PC-9 (cell line): ENCODE measurements around the gene CDK17. TPM values are rescaled to one million over a fixed set of nuclear protein-coding genes. Genes with fewer than 3 reads are reported as not detected.

Experiments
- BruUV-seq: library from RNA; stranded (reverse); fragments of 400-500 nt; replicated peaks from 2 replicates; lab custom pipeline; 2021; lab: Mats Ljungman, UMichigan
- CTCF ChIA-PET: fragments of 300-600 bp; sonication (Branson Sonifier 250); formaldehyde crosslinking; loops from one replicate; lab custom pipeline; 2022; ENCODE audit warnings: antibody characterized with exemption; lab: Charles Lee
- POLR2A ChIA-PET: fragments of 300-600 bp; sonication (Branson Sonifier 250); formaldehyde crosslinking; loops from one replicate; lab custom pipeline; 2022; ENCODE audit warnings: antibody characterized with exemption; ENCODE audit not compliant: unreplicated experiment; lab: Charles Lee
- DNase-seq, 2 experiments: peaks; one replicate each; pipeline versions ENCODE4 v3.0.0 to v3.0.0-alpha.2; 2015 to 2022; ENCODE audit warnings: mixed read lengths in 1 of 2
- H2AFZ ChIP-seq: fragments of 200-600 bp; sonication (generic); 2 replicates; pipeline ENCODE4 v1.8.1; 2017; ENCODE audit warnings: antibody characterized with exemption
- H3F3A ChIP-seq: fragments of 200-600 bp; sonication (generic); 2 replicates; pipeline ENCODE4 v1.8.1; 2017; ENCODE audit warnings: antibody characterized with exemption, mild to moderate bottlenecking, low read depth; ENCODE audit not compliant: insufficient read depth
- H3K27ac ChIP-seq: fragments of 200-600 bp; sonication (generic); 2 replicates; pipeline ENCODE4 v1.6.1; 2016; ENCODE audit warnings: mixed run types
- H3K27me3 ChIP-seq: fragments of 200-600 bp; sonication (generic); 2 replicates; pipeline ENCODE4 v1.6.1; 2016; ENCODE audit warnings: low read depth, mixed run types; ENCODE audit not compliant: insufficient read depth
- H3K36me3 ChIP-seq: fragments of 200-600 bp; sonication (generic); 2 replicates; pipeline ENCODE4 v1.6.1; 2016; ENCODE audit warnings: low read depth, mixed run types
- H3K4me1 ChIP-seq: fragments of 200-600 bp; sonication (generic); replicated peaks from 2 replicates; pipeline ENCODE4 v1.6.1; 2016; ENCODE audit warnings: mixed run types; ENCODE audit not compliant: insufficient read depth
- H3K4me2 ChIP-seq: fragments of 200-600 bp; sonication (generic); 2 replicates; pipeline ENCODE4 v1.6.1; 2017; ENCODE audit warnings: mixed run types
- H3K4me3 ChIP-seq: fragments of 200-600 bp; sonication (generic); 2 replicates; pipeline ENCODE4 v1.6.1; 2016; ENCODE audit warnings: mixed run types
- H3K79me2 ChIP-seq: fragments of 200-600 bp; sonication (generic); 2 replicates; pipeline ENCODE4 v1.6.1; 2017; ENCODE audit warnings: low read depth, mixed run types
- H3K9me2 ChIP-seq: fragments of 200-600 bp; sonication (generic); 2 replicates; pipeline ENCODE4 v1.8.1; 2017; ENCODE audit warnings: mild to moderate bottlenecking; ENCODE audit not compliant: insufficient read depth
- H3K9me3 ChIP-seq: fragments of 200-600 bp; sonication (generic); 2 replicates; pipeline ENCODE4 v1.8.1; 2016; ENCODE audit warnings: low read depth; ENCODE audit not compliant: insufficient read depth
- H4K20me1 ChIP-seq: fragments of 200-600 bp; sonication (generic); 2 replicates; pipeline ENCODE4 v1.8.1; 2017; ENCODE audit not compliant: insufficient read depth
- EZH2 ChIP-seq: fragments of 200-600 bp; sonication (generic); IDR thresholded peaks from 2 replicates; pipeline ENCODE4 v1.8.0; 2017; ENCODE audit warnings: antibody characterized with exemption, low read depth
- intact Hi-C: fragments of 100-400 bp; cut with micrococcal nuclease; formaldehyde crosslinking; loops from one replicate; pipeline ENCODE4 v1.10.0; 2022; ENCODE audit not compliant: unreplicated experiment
- total RNA-seq: library from RNA; stranded (reverse); gene quantifications from 2 replicates; pipeline ENCODE4 v1.2.3, GENCODE V29; 2021
- TF ChIP-seq, protein P1 (sequence below): fragments of 200-600 bp; sonication (generic); conservative IDR thresholded peaks from 2 replicates; pipeline ENCODE4 v1.6.1; 2017; ENCODE audit warnings: mixed run types, antibody characterized with exemption, mild to moderate bottlenecking, moderate library complexity

The CDK17 gene
- total RNA-seq, 1 experiment from 2014 or later, result 29.0 TPM

DNA sequence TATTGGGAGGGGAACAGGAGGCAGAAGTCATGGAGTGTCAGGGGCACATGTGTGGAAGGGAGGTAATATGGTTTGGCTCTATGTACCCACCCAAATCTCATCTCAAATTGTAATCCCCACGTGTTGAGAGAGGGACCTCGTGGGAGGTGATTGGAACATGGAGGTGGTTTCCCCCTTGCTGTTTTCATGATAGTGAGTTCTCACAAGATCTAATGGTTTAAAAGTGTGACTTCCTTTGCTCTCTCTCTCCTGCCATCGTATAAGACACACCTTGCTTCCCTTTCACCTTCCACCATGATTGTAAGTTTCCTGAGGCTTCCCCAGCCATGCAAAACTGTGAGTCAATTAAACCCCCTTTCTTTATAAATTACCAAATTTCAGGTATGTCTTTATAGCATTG lies 41.6 kb upstream of the CDK17 start:
- H3K4me3 ChIP-seq, result no peak overlapping the region
- ChIA-PET CTCF (no interaction called here), POLR2A (no interaction called here)
- H3K4me1 ChIP-seq, result peaks cover 20% of the 10 kb centered on the region
- H3K9me3 ChIP-seq, result no peaks in the 10 kb centered on the region
- H3F3A ChIP-seq, result peaks cover 21% of the 10 kb centered on the region
- DNase-seq, result no peak
- H4K20me1 ChIP-seq, result no peaks in the 10 kb centered on the region
- BruUV-seq, result no TSS peak
- no peak overlapping the region for H3K4me2 ChIP-seq
- H3K36me3 ChIP-seq, result no peaks in the 10 kb centered on the region
- H3K27me3 ChIP-seq, result no peaks in the 10 kb centered on the region
- H3K79me2 ChIP-seq, result no peaks in the 10 kb centered on the region
- no peak overlapping the region for H3K27ac ChIP-seq
- no peak overlapping the region; the same call in 1 of the 2 replicates for H2AFZ ChIP-seq
- no peaks in the 10 kb centered on the region for H3K9me2 ChIP-seq
- TF ChIP-seq, protein P1, sequence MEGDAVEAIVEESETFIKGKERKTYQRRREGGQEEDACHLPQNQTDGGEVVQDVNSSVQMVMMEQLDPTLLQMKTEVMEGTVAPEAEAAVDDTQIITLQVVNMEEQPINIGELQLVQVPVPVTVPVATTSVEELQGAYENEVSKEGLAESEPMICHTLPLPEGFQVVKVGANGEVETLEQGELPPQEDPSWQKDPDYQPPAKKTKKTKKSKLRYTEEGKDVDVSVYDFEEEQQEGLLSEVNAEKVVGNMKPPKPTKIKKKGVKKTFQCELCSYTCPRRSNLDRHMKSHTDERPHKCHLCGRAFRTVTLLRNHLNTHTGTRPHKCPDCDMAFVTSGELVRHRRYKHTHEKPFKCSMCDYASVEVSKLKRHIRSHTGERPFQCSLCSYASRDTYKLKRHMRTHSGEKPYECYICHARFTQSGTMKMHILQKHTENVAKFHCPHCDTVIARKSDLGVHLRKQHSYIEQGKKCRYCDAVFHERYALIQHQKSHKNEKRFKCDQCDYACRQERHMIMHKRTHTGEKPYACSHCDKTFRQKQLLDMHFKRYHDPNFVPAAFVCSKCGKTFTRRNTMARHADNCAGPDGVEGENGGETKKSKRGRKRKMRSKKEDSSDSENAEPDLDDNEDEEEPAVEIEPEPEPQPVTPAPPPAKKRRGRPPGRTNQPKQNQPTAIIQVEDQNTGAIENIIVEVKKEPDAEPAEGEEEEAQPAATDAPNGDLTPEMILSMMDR, result no peak
- TF ChIP-seq EZH2, result no peak
- intact Hi-C loops, result no loop called here

DNA sequence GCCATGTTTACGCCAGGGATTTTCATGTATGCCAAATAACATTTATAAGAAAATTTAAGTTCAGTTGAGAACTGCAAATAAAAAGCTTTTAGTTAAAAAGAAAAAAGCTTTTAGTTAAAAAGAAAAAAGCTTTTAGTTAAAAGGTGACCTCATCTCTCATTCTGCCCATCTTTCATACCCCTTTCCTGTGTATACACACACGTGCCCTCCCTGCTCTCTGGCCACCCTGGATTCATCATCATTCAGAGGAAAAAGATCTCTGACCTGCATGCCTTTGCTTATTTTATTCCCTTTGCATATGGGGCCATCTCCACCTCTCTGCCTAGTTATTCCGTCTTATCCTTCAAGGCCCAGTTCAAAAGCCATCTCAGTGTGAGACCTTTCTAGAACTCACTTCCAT lies 38.1 kb upstream of the CDK17 start:
- H3F3A ChIP-seq, result no peaks in the 10 kb centered on the region
- no peaks in the 10 kb centered on the region for H3K27me3 ChIP-seq
- intact Hi-C loops, result no loop called here
- no peak overlapping the region for H2AFZ ChIP-seq
- no TSS peak for BruUV-seq
- POLR2A ChIA-PET, result no interaction called here
- no peaks in the 10 kb centered on the region for H3K9me3 ChIP-seq
- H3K4me2 ChIP-seq, result no peak overlapping the region
- CTCF ChIA-PET, result no interaction called here
- H3K4me3 ChIP-seq, result no peak overlapping the region
- H3K27ac ChIP-seq, result no peak overlapping the region
- no peaks in the 10 kb centered on the region for H3K36me3 ChIP-seq
- TF ChIP-seq, protein P1, result no peak
- TF ChIP-seq EZH2, result no peak
- H3K4me1 ChIP-seq, result no peaks in the 10 kb centered on the region
- no peaks in the 10 kb centered on the region for H3K79me2 ChIP-seq
- no peaks in the 10 kb centered on the region for H3K9me2 ChIP-seq
- no peak for DNase-seq
- H4K20me1 ChIP-seq, result no peaks in the 10 kb centered on the region

DNA sequence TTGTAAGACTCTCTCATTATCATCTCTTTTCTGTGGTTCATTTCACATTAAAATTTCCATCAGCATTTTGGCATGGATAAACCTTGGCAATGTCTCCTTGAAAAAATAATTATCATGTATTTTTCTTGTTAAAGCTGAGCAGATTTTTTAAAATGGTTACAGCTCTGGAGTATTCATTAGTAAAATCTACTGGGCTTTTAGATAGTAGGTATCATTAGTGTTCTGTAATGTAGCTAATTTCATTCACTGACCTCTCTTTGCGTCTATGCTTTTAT lies 36.9 kb upstream of the CDK17 start:
- POLR2A ChIA-PET, result no interaction called here

More for the DNA sequence above, 36.9 kb upstream of the CDK17 start:
- CTCF ChIA-PET, result no interaction called here
- H3K4me1 ChIP-seq, result no peaks in the 10 kb centered on the region
- no peak overlapping the region for H3K4me2 ChIP-seq
- no peak overlapping the region for H3K4me3 ChIP-seq
- H3K9me2 ChIP-seq, result no peaks in the 10 kb centered on the region
- H3K79me2 ChIP-seq, result no peaks in the 10 kb centered on the region
- H3F3A ChIP-seq, result no peaks in the 10 kb centered on the region
- BruUV-seq, result no TSS peak
- H3K27ac ChIP-seq, result no peak overlapping the region
- no peak for DNase-seq
- no peaks in the 10 kb centered on the region for H3K27me3 ChIP-seq
- TF ChIP-seq, protein P1, result no peak
- no peak for TF ChIP-seq EZH2
- H4K20me1 ChIP-seq, result no peaks in the 10 kb centered on the region
- intact Hi-C loops, result no loop called here
- H3K9me3 ChIP-seq, result no peaks in the 10 kb centered on the region
- no peaks in the 10 kb centered on the region for H3K36me3 ChIP-seq
- H2AFZ ChIP-seq, result no peak overlapping the region
